ENCODE results near the gene EBF4.

GRCh38 chr20:2748551-2749342 lies 56.2 kb downstream of the EBF4 start:
- TF ChIP-seq POLR2A (IDR thresholded peaks at IDR 0.05; ENCODE audit: low read length) (no peak), GATA1 (IDR thresholded peaks at IDR 0.05; ENCODE audit: low read depth, low read length) (no peak)
